Measurements from ENCODE around the gene CHST8. TPM values are rescaled to one million over a fixed set of nuclear protein-coding genes. Genes with fewer than 3 reads are reported as not detected.

Gene CHST8
- total and polyA plus RNA-seq, 4 donors = 0.09 to 0.67 (median 0.24) TPM

- TF ChIP-seq CTCF (IDR thresholded peaks at IDR 0.05; ENCODE audit: control extremely low read depth, extremely low read depth) = no peak
- no peak overlapping the region for H3K4me3 ChIP-seq
- no peak for DNase-seq
- WGBS, 2 donors = 94 to 96% methylated on average over 3 of the region's 3 CpGs
- H3K36me3 ChIP-seq (ENCODE audit: control insufficient read depth in 4 of 4, insufficient read depth in 4 of 4, low read length in 4 of 4) = no peaks in the 10 kb centered on the region
- peaks cover 0 to 9% (median 5%) of the 10 kb centered on the region in 4 donors for H3K9me3 ChIP-seq (ENCODE audit: control insufficient read depth in 4 of 4, insufficient read depth in 3 of 4, low read length in 3 of 4)
- H3K27ac ChIP-seq (ENCODE audit: low read depth in 1 of 2, low read length in 1 of 2) = no peak overlapping the region
- no peak overlapping the region for H3K9ac ChIP-seq (ENCODE audit: insufficient read depth in 1 of 2, low read length in 2 of 2)
- peaks cover 0 to 3% (median 0%) of the 10 kb centered on the region in 3 donors for H3K27me3 ChIP-seq (ENCODE audit: control insufficient read depth in 3 of 3, insufficient read depth in 3 of 3, low read length in 2 of 3)
- ATAC-seq (ENCODE audit: insufficient read depth, low FRiP score) = no peak
- no peaks in the 10 kb centered on the region for H3K4me1 ChIP-seq (ENCODE audit: control insufficient read depth in 5 of 5, insufficient read depth in 5 of 5, low read length in 5 of 5)
These were observed 92.4 kb downstream of the CHST8 start for GRCh38 chr19:33714149-33714548.

- no peak for DNase-seq
- peaks cover 0 to 3% (median 0%) of the 10 kb centered on the region in 3 donors for H3K27me3 ChIP-seq (ENCODE audit: control insufficient read depth in 3 of 3, insufficient read depth in 3 of 3, low read length in 2 of 3)
- no peaks in the 10 kb centered on the region for H3K36me3 ChIP-seq (ENCODE audit: control insufficient read depth in 4 of 4, insufficient read depth in 4 of 4, low read length in 4 of 4)
- no peak overlapping the region for H3K27ac ChIP-seq (ENCODE audit: low read depth in 1 of 2, low read length in 1 of 2)
- no peak overlapping the region for H3K4me3 ChIP-seq
- H3K9ac ChIP-seq (ENCODE audit: insufficient read depth in 1 of 2, low read length in 2 of 2) = no peak overlapping the region
- H3K9me3 ChIP-seq (ENCODE audit: control insufficient read depth in 4 of 4, insufficient read depth in 3 of 4, low read length in 3 of 4) = peaks cover 0 to 12% (median 5%) of the 10 kb centered on the region in 4 donors
- H3K4me1 ChIP-seq (ENCODE audit: control insufficient read depth in 5 of 5, insufficient read depth in 5 of 5, low read length in 5 of 5) = peaks cover 0 to 4% (median 0%) of the 10 kb centered on the region in 5 donors
- WGBS, 2 donors = 79 to 92% methylated on average over 1 of the region's 1 CpG
- no peak for ATAC-seq (ENCODE audit: insufficient read depth, low FRiP score)
- no peak for TF ChIP-seq CTCF (IDR thresholded peaks at IDR 0.05; ENCODE audit: control extremely low read depth, extremely low read depth)
These were observed 93.7 kb downstream of the CHST8 start for GRCh38 chr19:33715462-33715861.

GRCh38 chr19:33717878-33718277, 96.1 kb downstream of the CHST8 start:
- Histone ChIP-seq H3K27ac (ENCODE audit: low read depth in 1 of 2, low read length in 1 of 2) (no peak overlapping the region), H3K27me3 (ENCODE audit: control insufficient read depth in 3 of 3, insufficient read depth in 3 of 3, low read length in 2 of 3) (no peaks in the 10 kb centered on the region), H3K4me3 (no peak overlapping the region), H3K9me3 (ENCODE audit: control insufficient read depth in 4 of 4, insufficient read depth in 3 of 4, low read length in 3 of 4) (peaks cover 0 to 12% (median 5%) of the 10 kb centered on the region in 4 donors), H3K9ac (ENCODE audit: insufficient read depth in 1 of 2, low read length in 2 of 2) (no peak overlapping the region), H3K36me3 (ENCODE audit: control insufficient read depth in 4 of 4, insufficient read depth in 4 of 4, low read length in 4 of 4) (no peaks in the 10 kb centered on the region), H3K4me1 (ENCODE audit: control insufficient read depth in 5 of 5, insufficient read depth in 5 of 5, low read length in 5 of 5) (peaks cover 0 to 4% (median 0%) of the 10 kb centered on the region in 5 donors)
- no peak for TF ChIP-seq CTCF (IDR thresholded peaks at IDR 0.05; ENCODE audit: control extremely low read depth, extremely low read depth)
- WGBS, 2 donors = 79 to 81% methylated on average over 3 of the region's 3 CpGs
- ATAC-seq (ENCODE audit: insufficient read depth, low FRiP score) (no peak), DNase-seq (no peak)

GRCh38 chr19:33718651-33719254, 97.0 kb downstream of the CHST8 start:
- no peak for ATAC-seq (ENCODE audit: insufficient read depth, low FRiP score)
- Histone ChIP-seq H3K4me3 (no peak overlapping the region), H3K36me3 (ENCODE audit: control insufficient read depth in 4 of 4, insufficient read depth in 4 of 4, low read length in 4 of 4) (no peaks in the 10 kb centered on the region), H3K27me3 (ENCODE audit: control insufficient read depth in 3 of 3, insufficient read depth in 3 of 3, low read length in 2 of 3) (no peaks in the 10 kb centered on the region), H3K27ac (ENCODE audit: low read depth in 1 of 2, low read length in 1 of 2) (no peak overlapping the region), H3K9ac (ENCODE audit: insufficient read depth in 1 of 2, low read length in 2 of 2) (no peak overlapping the region), H3K9me3 (ENCODE audit: control insufficient read depth in 4 of 4, insufficient read depth in 3 of 4, low read length in 3 of 4) (peaks cover 0 to 12% (median 5%) of the 10 kb centered on the region in 4 donors), H3K4me1 (ENCODE audit: control insufficient read depth in 5 of 5, insufficient read depth in 5 of 5, low read length in 5 of 5) (peaks cover 0 to 4% (median 0%) of the 10 kb centered on the region in 5 donors)
- no peak for DNase-seq
- 51% methylated on average over 12 of the region's 12 CpGs for WGBS, 2 donors
- TF ChIP-seq CTCF (IDR thresholded peaks at IDR 0.05; ENCODE audit: control extremely low read depth, extremely low read depth) = no peak

All from lung (tissue), 12 donors.